ENCODE measurements around the gene THAP7.
A peak's percentile ranks its signal among the peaks of the same experiment; 100 is the strongest.

- no peak for TF ChIP-seq SRSF9 (IDR thresholded peaks at IDR 0.05; ENCODE audit: borderline replicate concordance, insufficient read depth, low read depth, low read length, poor library complexity, severe bottlenecking)
- no peak for TF ChIP-seq SMC3 (IDR thresholded peaks at IDR 0.05; ENCODE audit: low read length)
- TF ChIP-seq RAD21 (CRISPR knock-in tag; IDR thresholded peaks at IDR 0.05): no peak; the same call in 1 of the 2 replicates
- TF ChIP-seq CHD4 (IDR thresholded peaks at IDR 0.05; ENCODE audit: borderline replicate concordance, low read length): no peak
- 0 out of 2 replicates have a peak, but pooled peaks have one; percentile 2 for TF ChIP-seq CTCF (CRISPR knock-in tag; IDR thresholded peaks at IDR 0.05)
- no peak for TF ChIP-seq NFIC (IDR thresholded peaks at IDR 0.05; ENCODE audit: low read length)
- no peak for TF ChIP-seq GPBP1L1 (CRISPR knock-in tag; IDR thresholded peaks at IDR 0.05)
- no peak for TF ChIP-seq KLF13 (CRISPR knock-in tag; IDR thresholded peaks at IDR 0.05)
Observed at GRCh38 chr22:20965104-20965887, 36.6 kb downstream of the THAP7 start.
